Measurements from ENCODE around the gene TTLL11.

DNA sequence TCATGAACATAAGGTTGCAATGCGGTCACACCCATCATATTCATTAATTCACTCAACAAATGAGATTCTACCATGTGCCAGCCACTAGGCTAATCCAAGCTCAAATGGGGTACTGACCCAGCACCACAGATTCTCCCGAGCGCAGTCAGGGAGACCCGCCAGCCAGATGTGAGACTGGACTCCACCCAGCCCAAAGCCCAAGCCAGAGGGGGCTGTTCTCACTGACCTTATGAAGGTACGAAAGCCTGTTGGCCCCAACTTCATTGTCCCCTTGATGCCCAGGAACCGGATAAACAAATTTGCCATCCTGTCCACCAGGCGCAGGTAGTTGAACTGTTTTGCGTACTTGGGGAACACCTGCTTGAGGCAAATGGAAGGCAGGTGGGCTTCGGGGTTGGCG, 222.8 kb downstream of the TTLL11 start:
- TF ChIP-seq POLR2A (IDR thresholded peaks at IDR 0.05), result no peak
- TF ChIP-seq, protein P1, sequence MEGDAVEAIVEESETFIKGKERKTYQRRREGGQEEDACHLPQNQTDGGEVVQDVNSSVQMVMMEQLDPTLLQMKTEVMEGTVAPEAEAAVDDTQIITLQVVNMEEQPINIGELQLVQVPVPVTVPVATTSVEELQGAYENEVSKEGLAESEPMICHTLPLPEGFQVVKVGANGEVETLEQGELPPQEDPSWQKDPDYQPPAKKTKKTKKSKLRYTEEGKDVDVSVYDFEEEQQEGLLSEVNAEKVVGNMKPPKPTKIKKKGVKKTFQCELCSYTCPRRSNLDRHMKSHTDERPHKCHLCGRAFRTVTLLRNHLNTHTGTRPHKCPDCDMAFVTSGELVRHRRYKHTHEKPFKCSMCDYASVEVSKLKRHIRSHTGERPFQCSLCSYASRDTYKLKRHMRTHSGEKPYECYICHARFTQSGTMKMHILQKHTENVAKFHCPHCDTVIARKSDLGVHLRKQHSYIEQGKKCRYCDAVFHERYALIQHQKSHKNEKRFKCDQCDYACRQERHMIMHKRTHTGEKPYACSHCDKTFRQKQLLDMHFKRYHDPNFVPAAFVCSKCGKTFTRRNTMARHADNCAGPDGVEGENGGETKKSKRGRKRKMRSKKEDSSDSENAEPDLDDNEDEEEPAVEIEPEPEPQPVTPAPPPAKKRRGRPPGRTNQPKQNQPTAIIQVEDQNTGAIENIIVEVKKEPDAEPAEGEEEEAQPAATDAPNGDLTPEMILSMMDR (IDR thresholded peaks at IDR 0.05), result no peak
